ENCODE measurements around the gene OOEP.

The OOEP gene

GRCh38 chr6:73364549-73364948, 5.1 kb downstream of the OOEP start:
- peak; percentile 76 for DNase-seq (ENCODE audit: low spot score)

GRCh38 chr6:73364121-73364520, 5.6 kb downstream of the OOEP start:
- DNase-seq (ENCODE audit: low spot score): no peak

DNA sequence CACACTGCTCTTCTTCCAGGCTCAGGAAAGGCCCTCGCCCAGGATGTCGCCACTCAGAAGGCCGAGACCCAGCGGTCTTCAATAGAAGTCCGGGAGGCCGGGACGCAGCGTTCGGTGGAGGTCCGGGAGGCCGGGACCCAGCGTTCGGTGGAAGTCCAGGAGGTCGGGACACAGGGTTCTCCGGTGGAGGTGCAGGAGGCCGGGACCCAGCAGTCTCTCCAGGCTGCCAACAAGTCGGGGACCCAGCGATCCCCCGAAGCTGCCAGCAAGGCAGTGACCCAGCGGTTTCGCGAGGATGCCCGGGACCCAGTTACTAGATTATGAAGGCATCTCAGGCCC, 6.2 kb downstream of the OOEP start:
- DNase-seq (ENCODE audit: low spot score): no peak

- no peak for DNase-seq (ENCODE audit: low spot score)
Measured at GRCh38 chr6:73362869-73363536, 6.7 kb downstream of the OOEP start.

DNA sequence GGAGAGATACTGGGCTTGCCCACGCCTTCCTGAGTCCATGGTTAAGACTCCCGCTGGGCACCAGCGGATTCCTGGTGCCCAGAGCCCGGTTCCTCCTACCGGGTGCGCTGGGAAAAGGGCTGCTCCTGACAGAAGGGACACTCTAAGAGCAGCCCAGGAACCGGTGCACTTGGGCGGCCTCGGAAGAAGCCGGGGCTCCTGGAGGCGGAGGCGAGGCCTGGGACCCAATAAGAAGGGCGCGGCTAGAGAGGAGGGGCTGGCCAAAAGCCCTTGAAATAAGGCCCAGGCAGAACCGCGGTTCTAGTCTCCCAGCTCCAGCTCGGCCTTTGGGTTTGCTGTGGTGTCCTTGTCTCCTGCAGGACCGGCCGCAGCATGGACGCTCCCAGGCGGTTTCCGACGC, 7.3 kb downstream of the OOEP start, which contains the start of gene KHDC3L:
Gene KHDC3L (plus strand): TSS at position 301 of the 400 bp plus-strand sequence. CDS start 72 bp downstream, at position 373.
- DNase-seq (ENCODE audit: low spot score): no peak

DNA sequence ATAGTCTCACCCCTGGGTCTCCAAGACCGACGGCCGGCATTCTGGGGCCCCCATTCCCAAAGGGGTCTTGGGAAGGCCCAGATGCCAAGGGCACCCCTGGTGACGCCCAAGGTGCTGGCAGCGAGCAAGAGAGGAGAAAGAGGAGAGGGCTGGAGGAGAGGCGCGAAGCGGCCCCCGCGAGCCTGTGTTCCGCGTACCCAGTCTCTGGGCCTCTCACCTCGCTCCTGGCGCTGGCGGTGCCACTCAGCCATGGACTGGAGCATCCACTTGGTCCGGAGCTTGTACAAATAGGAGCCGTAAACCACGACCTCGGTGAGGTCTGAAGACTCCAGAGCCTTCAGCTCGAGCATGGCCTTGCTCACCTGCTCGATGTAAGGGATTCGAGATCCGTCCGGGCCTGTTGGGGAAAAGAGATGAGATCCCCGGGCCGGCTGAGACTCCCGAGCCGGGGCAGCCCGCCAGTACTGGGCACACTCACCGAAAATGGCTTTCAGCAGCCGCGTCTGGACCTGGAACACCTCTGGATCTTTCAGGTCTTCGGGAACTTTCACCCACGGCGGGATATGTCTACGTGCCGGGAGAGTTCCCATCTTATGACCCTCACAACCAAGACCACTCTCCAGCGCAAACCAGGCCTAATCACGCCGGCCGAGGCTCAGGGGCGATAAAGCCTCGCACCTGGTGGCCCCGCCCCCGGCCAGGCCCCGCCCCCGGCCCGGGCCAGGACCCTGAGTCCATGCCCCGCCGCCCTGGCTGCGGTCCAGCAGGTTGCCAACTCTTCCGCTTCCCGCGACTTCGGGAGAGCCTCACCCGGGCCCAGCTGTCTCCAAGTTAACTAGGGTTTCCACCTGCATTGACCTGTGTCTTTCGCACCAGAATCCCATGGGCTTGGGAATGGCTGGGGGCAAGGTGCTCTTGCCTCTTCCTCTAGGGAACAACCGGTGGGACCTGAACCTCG, 15.8 kb downstream of the OOEP start, which contains the start of gene DPPA5:
Gene DPPA5 (minus strand): TSS at position 641 of the 958 bp plus-strand sequence. CDS start 51 bp downstream, at position 590.
- no peak for DNase-seq (ENCODE audit: low spot score)

DNA sequence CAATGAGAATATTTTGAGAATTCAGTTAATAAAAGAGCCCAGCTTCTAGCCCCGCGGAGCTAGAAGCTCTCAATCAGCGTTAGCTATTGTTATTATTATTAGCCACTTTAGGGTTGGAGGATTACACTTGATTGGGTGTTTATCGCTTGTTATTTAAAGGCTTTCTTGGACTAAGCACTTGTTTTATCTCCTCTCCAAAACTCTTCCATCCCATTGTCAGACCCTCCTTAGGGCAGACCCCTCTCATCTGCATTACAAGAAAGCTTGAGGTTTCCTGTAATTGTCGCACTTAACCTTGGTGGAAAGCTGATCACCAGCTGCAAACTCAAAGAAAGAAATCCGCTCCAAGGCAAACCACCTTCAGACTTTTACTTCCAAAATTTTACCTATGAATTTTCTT, 20.4 kb downstream of the OOEP start:
- no peak for DNase-seq (ENCODE audit: low spot score)

DNA sequence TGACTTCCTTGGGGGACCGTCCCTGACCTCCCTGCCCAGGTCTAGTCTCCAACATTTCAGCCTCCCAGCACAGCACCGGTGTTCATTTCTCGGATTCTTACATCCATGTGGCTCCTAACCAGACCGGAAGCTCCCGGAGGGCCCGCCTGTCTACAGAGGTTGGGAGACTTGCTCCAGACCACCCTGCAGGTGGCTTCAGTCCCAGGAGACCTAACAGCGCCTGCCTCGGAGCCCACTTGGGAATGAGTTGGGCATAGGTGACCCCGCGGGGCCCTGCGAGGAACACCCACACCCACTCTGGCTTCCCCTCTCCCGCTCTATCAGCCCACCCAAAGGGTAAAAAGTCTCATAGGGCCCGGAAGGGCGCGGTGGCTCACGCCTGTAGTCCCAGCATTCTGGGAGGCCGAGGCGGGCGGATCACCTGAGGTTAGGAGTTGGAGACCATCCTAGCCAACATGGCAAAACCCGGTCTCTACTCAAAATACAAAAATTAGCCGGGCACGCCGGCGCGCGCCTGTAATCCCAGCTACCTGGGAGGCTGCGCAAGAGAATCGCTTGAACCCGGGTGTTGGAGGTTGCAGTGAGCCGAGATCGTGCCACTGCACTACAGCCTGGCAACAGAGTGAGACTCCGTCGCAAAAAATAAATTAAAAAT, 21.0 kb downstream of the OOEP start:
- no peak for DNase-seq (ENCODE audit: low spot score)

- no peak for DNase-seq (ENCODE audit: low spot score)
Measured at GRCh38 chr6:73343164-73343563, 26.5 kb downstream of the OOEP start.

DNA sequence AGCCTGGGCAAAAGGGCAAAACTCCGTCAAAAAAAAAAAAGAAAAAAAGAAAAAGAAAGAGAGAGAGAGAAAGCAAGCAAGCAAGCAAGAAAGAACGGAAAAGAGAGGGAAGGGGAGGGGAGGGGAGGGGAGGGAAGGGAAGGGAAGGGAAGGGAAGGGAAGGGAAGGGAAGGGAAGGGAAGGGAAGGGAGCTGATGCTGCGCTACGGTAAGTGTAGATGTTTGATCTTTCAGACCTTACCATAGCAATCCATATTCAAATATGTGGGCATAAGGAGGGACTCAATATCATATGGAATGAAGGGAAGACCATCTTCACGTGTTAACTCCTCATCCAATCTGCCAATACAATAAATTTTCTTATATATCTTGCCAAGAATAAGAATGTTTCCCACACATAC, 27.5 kb downstream of the OOEP start:
- DNase-seq (ENCODE audit: low spot score): no peak

DNA sequence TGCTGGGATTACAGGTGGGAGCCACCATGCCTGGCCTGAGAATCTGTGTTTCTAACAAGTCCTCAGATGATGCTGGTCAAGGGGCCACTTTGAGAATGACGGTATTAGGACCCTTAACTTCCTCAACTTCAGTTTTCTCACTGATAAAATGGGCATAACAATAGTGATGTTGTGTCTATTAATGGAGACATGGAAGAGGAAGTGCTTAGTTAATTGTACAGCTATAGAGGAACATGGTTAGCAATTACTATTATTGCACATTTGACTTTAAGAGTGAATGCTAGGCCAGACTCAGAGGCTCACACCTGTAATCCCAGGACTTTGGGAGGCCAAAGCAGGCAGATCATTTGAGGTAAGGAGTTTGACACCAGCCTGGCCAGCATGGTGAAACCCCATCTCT, 28.4 kb downstream of the OOEP start:
- DNase-seq (ENCODE audit: low spot score): no peak

DNA sequence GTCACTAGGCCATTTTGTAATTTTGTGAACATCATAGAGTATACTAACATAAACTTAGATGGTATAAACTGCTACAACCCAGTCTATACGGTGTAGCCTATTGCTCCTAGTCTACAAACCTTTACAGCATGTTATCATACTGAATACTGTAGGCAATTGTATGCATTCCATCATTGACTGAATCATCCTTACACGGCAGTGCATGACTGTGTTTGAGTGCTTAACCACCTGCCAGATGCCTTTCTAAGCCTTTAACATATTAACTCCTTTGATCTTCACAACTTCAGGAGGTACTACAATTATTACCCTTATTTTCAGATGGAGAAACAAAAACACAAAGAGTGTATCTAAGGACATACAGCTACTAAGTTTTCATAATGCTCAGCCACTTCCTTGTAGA, 29.6 kb downstream of the OOEP start:
- no peak for DNase-seq (ENCODE audit: low spot score)

- no peak for DNase-seq (ENCODE audit: low spot score)
Measured at GRCh38 chr6:73339340-73339739, 30.4 kb downstream of the OOEP start.

DNA sequence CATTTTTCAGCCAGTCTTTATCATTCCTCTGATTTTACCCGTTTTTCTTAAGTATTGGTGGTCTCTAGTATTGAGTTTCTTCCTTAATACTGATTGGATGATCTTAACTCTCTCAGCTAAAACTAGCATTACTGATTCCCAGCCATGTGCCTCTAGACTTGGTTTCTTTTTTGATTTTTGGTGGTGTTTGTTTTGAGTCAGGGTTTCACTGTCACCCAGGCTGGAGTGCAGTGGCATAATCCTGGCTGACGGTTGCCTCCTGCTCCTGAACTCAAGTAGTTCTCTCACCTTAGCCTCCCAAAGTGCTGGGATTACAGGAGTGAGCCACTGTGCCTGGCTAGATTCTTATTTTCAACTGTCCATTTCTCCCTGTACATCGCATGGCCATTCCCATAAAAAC, 40.5 kb downstream of the OOEP start:
- DNase-seq (ENCODE audit: low spot score): no peak

- no peak for DNase-seq (ENCODE audit: low spot score)
Measured at GRCh38 chr6:73328790-73329189, 40.9 kb downstream of the OOEP start.

GRCh38 chr6:73325656-73326055, 44.0 kb downstream of the OOEP start:
- no peak for DNase-seq (ENCODE audit: low spot score)

- DNase-seq (ENCODE audit: low spot score): no peak
Measured at GRCh38 chr6:73323323-73323722, 46.4 kb downstream of the OOEP start.

Measured in D341Med (cell line).